ENCODE results near the gene KATNB1. TPM values are rescaled to one million over a fixed set of nuclear protein-coding genes. Genes with fewer than 3 reads are reported as not detected.

Gene KATNB1
- total and polyA plus RNA-seq, 4 donors, result 7.0 to 16.2 (median 12.8) TPM

- Histone ChIP-seq H3K9me3 (ENCODE audit: control insufficient read depth, low read length) (no peaks in the 10 kb centered on the region), H3K36me3 (ENCODE audit: control insufficient read depth in 1 of 2, insufficient read depth in 2 of 2, low read length in 1 of 2) (no peaks in the 10 kb centered on the region), H3K4me1 (ENCODE audit: control insufficient read depth in 1 of 2, insufficient read depth in 2 of 2, low read length in 2 of 2) (no peaks in the 10 kb centered on the region), H3K27me3 (ENCODE audit: control insufficient read depth in 1 of 2, insufficient read depth in 2 of 2, low read length in 1 of 2) (no peaks in the 10 kb centered on the region), H3K27ac (ENCODE audit: low read depth in 1 of 2, low read length in 2 of 2) (no peak overlapping the region), H3K4me3 (ENCODE audit: low read length in 2 of 2) (no peak overlapping the region)
- DNase-seq (peak; percentile 35 to 68), ATAC-seq (ENCODE audit: low FRiP score) (no peak)
- 93 to 94% methylated on average over 32 of the region's 32 CpGs for WGBS, 2 donors
- intact Hi-C loops (cut with DNase I), result no loop called here
Observed at GRCh38 chr16:57753448-57754353, 18.1 kb downstream of the KATNB1 start.

GRCh38 chr16:57754354-57755060, 18.9 kb downstream of the KATNB1 start:
- Histone ChIP-seq H3K4me1 (ENCODE audit: control insufficient read depth in 1 of 2, insufficient read depth in 2 of 2, low read length in 2 of 2) (no peaks in the 10 kb centered on the region), H3K27ac (ENCODE audit: low read depth in 1 of 2, low read length in 2 of 2) (no peak overlapping the region), H3K27me3 (ENCODE audit: control insufficient read depth in 1 of 2, insufficient read depth in 2 of 2, low read length in 1 of 2) (no peaks in the 10 kb centered on the region), H3K9me3 (ENCODE audit: control insufficient read depth, low read length) (no peaks in the 10 kb centered on the region), H3K36me3 (ENCODE audit: control insufficient read depth in 1 of 2, insufficient read depth in 2 of 2, low read length in 1 of 2) (no peaks in the 10 kb centered on the region), H3K4me3 (ENCODE audit: low read length in 2 of 2) (no peak overlapping the region)
- DNase-seq (peak in 1 of 2 donors; percentile 52), ATAC-seq (ENCODE audit: low FRiP score) (no peak)
- 67 to 82% methylated on average over 9 of the region's 9 CpGs for WGBS, 2 donors
- intact Hi-C loops (cut with DNase I), result loop anchor here (5.0 kb wide), 1 partner anchor 248 kb away; the partner anchor contains the start of genes USB1 (in 2 of the 2) and ZNF319 (in 2 of the 2)

- no peaks in the 10 kb centered on the region for H3K36me3 ChIP-seq (ENCODE audit: control insufficient read depth in 1 of 2, insufficient read depth in 2 of 2, low read length in 1 of 2)
- no peak overlapping the region for H3K4me3 ChIP-seq (ENCODE audit: low read length in 2 of 2)
- ATAC-seq (ENCODE audit: low FRiP score) (no peak), DNase-seq (peak; percentile 46 to 51)
- intact Hi-C loops (cut with DNase I), result loop anchor here (5.0 kb wide), 1 partner anchor 247 kb away; the partner anchor contains the start of genes USB1 (in 2 of the 2) and ZNF319 (in 2 of the 2)
- no peaks in the 10 kb centered on the region for H3K4me1 ChIP-seq (ENCODE audit: control insufficient read depth in 1 of 2, insufficient read depth in 2 of 2, low read length in 2 of 2)
- H3K27me3 ChIP-seq (ENCODE audit: control insufficient read depth in 1 of 2, insufficient read depth in 2 of 2, low read length in 1 of 2), result no peaks in the 10 kb centered on the region
- no peaks in the 10 kb centered on the region for H3K9me3 ChIP-seq (ENCODE audit: control insufficient read depth, low read length)
- 81 to 85% methylated on average over 24 of the region's 24 CpGs for WGBS, 2 donors
- H3K27ac ChIP-seq (ENCODE audit: low read depth in 1 of 2, low read length in 2 of 2), result no peak overlapping the region
Observed at GRCh38 chr16:57755061-57755684, 19.6 kb downstream of the KATNB1 start.

- no peak overlapping the region for H3K27ac ChIP-seq (ENCODE audit: low read depth in 1 of 2, low read length in 2 of 2)
- peak; percentile 45 to 70 for DNase-seq
- no peak for ATAC-seq (ENCODE audit: low FRiP score)
- H3K9me3 ChIP-seq (ENCODE audit: control insufficient read depth, low read length), result no peaks in the 10 kb centered on the region
- no peak overlapping the region for H3K4me3 ChIP-seq (ENCODE audit: low read length in 2 of 2)
- 79 to 81% methylated on average over 18 of the region's 18 CpGs for WGBS, 2 donors
- intact Hi-C loops (cut with DNase I), result loop anchor here (2.0 to 5.0 kb wide), 3 partner anchors 19 to 246 kb away; partner anchors contain the start of genes USB1 (in 2 of the 2) and ZNF319 (in 2 of the 2)
- no peaks in the 10 kb centered on the region for H3K4me1 ChIP-seq (ENCODE audit: control insufficient read depth in 1 of 2, insufficient read depth in 2 of 2, low read length in 2 of 2)
- no peaks in the 10 kb centered on the region for H3K36me3 ChIP-seq (ENCODE audit: control insufficient read depth in 1 of 2, insufficient read depth in 2 of 2, low read length in 1 of 2)
- no peaks in the 10 kb centered on the region for H3K27me3 ChIP-seq (ENCODE audit: control insufficient read depth in 1 of 2, insufficient read depth in 2 of 2, low read length in 1 of 2)
Observed at GRCh38 chr16:57755726-57756423, 20.3 kb downstream of the KATNB1 start.

- intact Hi-C loops (cut with DNase I), result loop anchor here (1.0 to 5.0 kb wide), 4 partner anchors 20 to 246 kb away; partner anchors contain the start of genes USB1 (in 2 of the 2) and ZNF319 (in 2 of the 2)
- Histone ChIP-seq H3K9me3 (ENCODE audit: control insufficient read depth, low read length) (no peaks in the 10 kb centered on the region), H3K27me3 (ENCODE audit: control insufficient read depth in 1 of 2, insufficient read depth in 2 of 2, low read length in 1 of 2) (no peaks in the 10 kb centered on the region), H3K27ac (ENCODE audit: low read depth in 1 of 2, low read length in 2 of 2) (no peak overlapping the region), H3K4me1 (ENCODE audit: control insufficient read depth in 1 of 2, insufficient read depth in 2 of 2, low read length in 2 of 2) (no peaks in the 10 kb centered on the region), H3K4me3 (ENCODE audit: low read length in 2 of 2) (no peak overlapping the region), H3K36me3 (ENCODE audit: control insufficient read depth in 1 of 2, insufficient read depth in 2 of 2, low read length in 1 of 2) (no peaks in the 10 kb centered on the region)
- DNase-seq (peak; percentile 46 to 65), ATAC-seq (ENCODE audit: low FRiP score) (no peak)
- 83 to 85% methylated on average over 12 to 15 of the region's 15 CpGs for WGBS, 2 donors
Observed at GRCh38 chr16:57756424-57757325, 21.1 kb downstream of the KATNB1 start.

- 67 to 79% methylated on average over 10 to 11 of the region's 11 CpGs for WGBS, 2 donors
- no peaks in the 10 kb centered on the region for H3K4me1 ChIP-seq (ENCODE audit: control insufficient read depth in 1 of 2, insufficient read depth in 2 of 2, low read length in 2 of 2)
- H3K9me3 ChIP-seq (ENCODE audit: control insufficient read depth, low read length), result no peaks in the 10 kb centered on the region
- H3K27me3 ChIP-seq (ENCODE audit: control insufficient read depth in 1 of 2, insufficient read depth in 2 of 2, low read length in 1 of 2), result no peaks in the 10 kb centered on the region
- no peaks in the 10 kb centered on the region for H3K36me3 ChIP-seq (ENCODE audit: control insufficient read depth in 1 of 2, insufficient read depth in 2 of 2, low read length in 1 of 2)
- intact Hi-C loops (cut with DNase I), result loop anchor here (1.0 to 5.0 kb wide), 4 partner anchors 21 to 245 kb away; partner anchors contain the start of genes USB1 (in 2 of the 2) and ZNF319 (in 2 of the 2)
- H3K4me3 ChIP-seq (ENCODE audit: low read length in 2 of 2), result no peak overlapping the region
- DNase-seq (peak; percentile 92 to 97), ATAC-seq (ENCODE audit: low FRiP score) (peak; percentile 88)
- H3K27ac ChIP-seq (ENCODE audit: low read depth in 1 of 2, low read length in 2 of 2), result no peak overlapping the region
Observed at GRCh38 chr16:57757326-57757786, 21.8 kb downstream of the KATNB1 start.

- ATAC-seq (ENCODE audit: low FRiP score), result no peak
- 92 to 93% methylated on average over 7 of the region's 7 CpGs for WGBS, 2 donors
Observed at GRCh38 chr16:57757883-57758282, 22.3 kb downstream of the KATNB1 start.

More at GRCh38 chr16:57757883-57758282, 22.3 kb downstream of the KATNB1 start:
- Histone ChIP-seq H3K27me3 (ENCODE audit: control insufficient read depth in 1 of 2, insufficient read depth in 2 of 2, low read length in 1 of 2) (no peaks in the 10 kb centered on the region), H3K9me3 (ENCODE audit: control insufficient read depth, low read length) (no peaks in the 10 kb centered on the region), H3K4me1 (ENCODE audit: control insufficient read depth in 1 of 2, insufficient read depth in 2 of 2, low read length in 2 of 2) (no peaks in the 10 kb centered on the region), H3K27ac (ENCODE audit: low read depth in 1 of 2, low read length in 2 of 2) (no peak overlapping the region), H3K4me3 (ENCODE audit: low read length in 2 of 2) (no peak overlapping the region), H3K36me3 (ENCODE audit: control insufficient read depth in 1 of 2, insufficient read depth in 2 of 2, low read length in 1 of 2) (no peaks in the 10 kb centered on the region)
- intact Hi-C loops (cut with DNase I), result loop anchor here (1.0 to 5.0 kb wide), 4 partner anchors 21 to 244 kb away; partner anchors contain the start of genes USB1 (in 2 of the 2) and ZNF319 (in 2 of the 2)
- peak; percentile 37 to 64 for DNase-seq

All from aorta (tissue), 5 donors.